ENCODE measurements around the gene FRMD4A. TPM values are rescaled to one million over a fixed set of nuclear protein-coding genes. Genes with fewer than 3 reads are reported as not detected.

FRMD4A gene
- total and polyA plus RNA-seq, 7 donors: 2.9 to 9.1 (median 6.2) TPM

DNA sequence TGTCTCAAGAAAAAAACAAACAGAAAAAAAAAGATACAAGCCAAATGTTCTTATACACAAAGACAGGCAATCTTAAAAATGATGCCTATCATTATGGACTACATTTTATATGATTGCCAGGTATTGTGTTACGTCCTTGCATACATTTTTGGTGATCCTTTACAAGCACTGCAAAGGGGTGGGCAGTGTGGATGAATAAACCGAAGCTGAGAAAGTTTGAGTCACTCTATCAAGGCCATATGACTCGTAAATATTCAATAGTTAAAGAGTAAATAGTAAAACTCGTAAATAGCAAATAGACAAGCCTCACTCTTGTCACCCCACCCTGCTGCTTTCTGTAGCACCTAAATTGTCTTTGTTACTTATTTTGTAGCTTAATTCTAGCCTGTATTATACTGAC is 326.2 kb downstream of the FRMD4A start:
- Histone ChIP-seq H3K36me3 (ENCODE audit: insufficient read depth in 1 of 2, low read depth in 1 of 2) (no peaks in the 10 kb centered on the region), H3K27ac (no peak overlapping the region), H3K9me3 (no peaks in the 10 kb centered on the region), H3K27me3 (ENCODE audit: insufficient read depth in 3 of 3, low read length in 2 of 3) (peaks cover 0 to 2% (median 0%) of the 10 kb centered on the region in 3 donors), H3K4me3 (no peak overlapping the region), H3K4me1 (peaks cover 7% of the 10 kb centered on the region)
- TF ChIP-seq, protein P1, sequence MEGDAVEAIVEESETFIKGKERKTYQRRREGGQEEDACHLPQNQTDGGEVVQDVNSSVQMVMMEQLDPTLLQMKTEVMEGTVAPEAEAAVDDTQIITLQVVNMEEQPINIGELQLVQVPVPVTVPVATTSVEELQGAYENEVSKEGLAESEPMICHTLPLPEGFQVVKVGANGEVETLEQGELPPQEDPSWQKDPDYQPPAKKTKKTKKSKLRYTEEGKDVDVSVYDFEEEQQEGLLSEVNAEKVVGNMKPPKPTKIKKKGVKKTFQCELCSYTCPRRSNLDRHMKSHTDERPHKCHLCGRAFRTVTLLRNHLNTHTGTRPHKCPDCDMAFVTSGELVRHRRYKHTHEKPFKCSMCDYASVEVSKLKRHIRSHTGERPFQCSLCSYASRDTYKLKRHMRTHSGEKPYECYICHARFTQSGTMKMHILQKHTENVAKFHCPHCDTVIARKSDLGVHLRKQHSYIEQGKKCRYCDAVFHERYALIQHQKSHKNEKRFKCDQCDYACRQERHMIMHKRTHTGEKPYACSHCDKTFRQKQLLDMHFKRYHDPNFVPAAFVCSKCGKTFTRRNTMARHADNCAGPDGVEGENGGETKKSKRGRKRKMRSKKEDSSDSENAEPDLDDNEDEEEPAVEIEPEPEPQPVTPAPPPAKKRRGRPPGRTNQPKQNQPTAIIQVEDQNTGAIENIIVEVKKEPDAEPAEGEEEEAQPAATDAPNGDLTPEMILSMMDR (IDR thresholded peaks at IDR 0.05): no peak
- intact Hi-C loops (cut with DNase I): no loop called here
- WGBS, 3 donors: 91 to 92% (median 91%) methylated on average over 4 of the region's 4 CpGs
- DNase-seq (no peak), ATAC-seq (no peak)

DNA sequence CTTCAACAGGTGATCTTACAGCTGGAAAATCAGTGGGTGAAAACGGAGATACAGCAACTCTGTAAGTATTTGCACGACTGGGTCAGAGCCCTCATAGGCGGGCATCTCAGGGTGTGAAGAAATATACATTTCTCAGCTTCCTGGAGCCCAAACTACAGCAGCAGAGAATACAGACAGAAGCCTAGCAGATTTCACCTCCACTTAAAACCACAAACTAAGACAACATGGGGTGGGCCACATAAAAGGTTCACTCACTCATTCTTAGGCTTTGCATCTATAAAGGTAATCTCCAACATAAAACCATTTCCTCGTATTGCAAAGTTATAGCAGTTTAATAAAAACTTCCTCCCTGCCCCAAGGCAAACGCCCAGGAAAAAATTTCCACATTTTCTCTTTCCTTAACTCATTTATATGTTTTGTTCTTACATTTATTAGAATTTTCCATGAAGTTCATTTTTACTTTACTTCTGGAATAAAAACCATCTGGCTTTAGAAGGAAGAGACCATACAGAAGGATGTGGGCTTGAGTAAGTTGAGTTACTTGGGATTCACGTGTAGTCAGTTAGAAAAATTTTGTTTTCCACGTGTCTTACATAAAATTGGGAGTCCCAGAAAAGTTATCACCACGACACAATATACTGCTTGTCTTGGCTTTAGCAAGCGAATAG is 327.1 kb downstream of the FRMD4A start:
- 79 to 89% (median 81%) methylated on average over 9 of the region's 9 CpGs for WGBS, 3 donors
- no peak overlapping the region for H3K27ac ChIP-seq
- intact Hi-C loops (cut with DNase I): no loop called here
- H3K9me3 ChIP-seq: no peaks in the 10 kb centered on the region
- peaks cover 3% of the 10 kb centered on the region for H3K4me1 ChIP-seq
- TF ChIP-seq, protein P1 (IDR thresholded peaks at IDR 0.05): no peak
- ATAC-seq: no peak
- H3K4me3 ChIP-seq: no peak overlapping the region
- DNase-seq: no peak
- no peaks in the 10 kb centered on the region for H3K36me3 ChIP-seq (ENCODE audit: insufficient read depth in 1 of 2, low read depth in 1 of 2)
- peaks cover 0 to 2% (median 0%) of the 10 kb centered on the region in 3 donors for H3K27me3 ChIP-seq (ENCODE audit: insufficient read depth in 3 of 3, low read length in 2 of 3)

DNA sequence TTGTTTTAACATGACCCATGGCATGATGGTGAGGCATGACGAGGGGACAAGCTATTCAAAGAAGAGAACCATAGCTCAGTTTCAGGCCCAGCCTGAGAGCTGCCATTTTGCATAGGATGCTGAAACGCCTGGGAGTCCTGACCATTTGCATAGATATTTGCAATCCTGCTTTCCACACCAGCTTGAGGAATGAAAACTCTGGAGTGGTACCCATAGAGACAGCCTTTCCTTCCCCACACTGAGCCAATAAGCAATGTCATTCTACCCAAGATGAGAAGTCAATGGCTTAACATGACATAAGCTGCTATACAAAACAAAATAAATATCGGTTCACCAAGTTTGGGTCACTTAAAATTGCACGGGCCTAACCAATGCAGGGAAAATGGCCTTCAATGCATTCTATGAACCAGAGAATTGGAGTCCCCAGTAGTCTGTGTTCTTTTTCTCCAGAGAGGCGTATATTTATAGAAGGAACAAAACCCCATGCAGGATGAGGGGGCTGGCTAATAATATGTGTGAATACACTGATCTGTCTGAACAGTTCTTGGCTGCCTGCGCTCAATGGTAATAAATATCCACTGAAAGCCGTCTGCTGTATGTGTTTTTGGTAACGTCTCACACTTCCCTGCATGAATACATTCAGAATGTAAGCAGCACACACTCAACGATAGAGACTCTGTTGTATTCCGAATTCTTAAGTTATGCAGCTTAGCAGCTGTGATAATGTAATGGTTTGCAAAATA is 329.3 kb downstream of the FRMD4A start:
- no peaks in the 10 kb centered on the region for H3K36me3 ChIP-seq (ENCODE audit: insufficient read depth in 1 of 2, low read depth in 1 of 2)
- no peak overlapping the region for H3K27ac ChIP-seq
- no peaks in the 10 kb centered on the region for H3K4me1 ChIP-seq
- whole genome bisulfite sequencing, 3 donors: 71 to 76% (median 74%) methylated on average over 10 of the region's 10 CpGs
- no peaks in the 10 kb centered on the region for H3K9me3 ChIP-seq
- no peak for DNase-seq
- no peak for ATAC-seq
- H3K4me3 ChIP-seq: no peak overlapping the region
- H3K27me3 ChIP-seq (ENCODE audit: insufficient read depth in 3 of 3, low read length in 2 of 3): peaks cover 0 to 2% (median 0%) of the 10 kb centered on the region in 3 donors
- TF ChIP-seq, protein P1 (IDR thresholded peaks at IDR 0.05): no peak
- intact Hi-C loops (cut with DNase I): no loop called here

DNA sequence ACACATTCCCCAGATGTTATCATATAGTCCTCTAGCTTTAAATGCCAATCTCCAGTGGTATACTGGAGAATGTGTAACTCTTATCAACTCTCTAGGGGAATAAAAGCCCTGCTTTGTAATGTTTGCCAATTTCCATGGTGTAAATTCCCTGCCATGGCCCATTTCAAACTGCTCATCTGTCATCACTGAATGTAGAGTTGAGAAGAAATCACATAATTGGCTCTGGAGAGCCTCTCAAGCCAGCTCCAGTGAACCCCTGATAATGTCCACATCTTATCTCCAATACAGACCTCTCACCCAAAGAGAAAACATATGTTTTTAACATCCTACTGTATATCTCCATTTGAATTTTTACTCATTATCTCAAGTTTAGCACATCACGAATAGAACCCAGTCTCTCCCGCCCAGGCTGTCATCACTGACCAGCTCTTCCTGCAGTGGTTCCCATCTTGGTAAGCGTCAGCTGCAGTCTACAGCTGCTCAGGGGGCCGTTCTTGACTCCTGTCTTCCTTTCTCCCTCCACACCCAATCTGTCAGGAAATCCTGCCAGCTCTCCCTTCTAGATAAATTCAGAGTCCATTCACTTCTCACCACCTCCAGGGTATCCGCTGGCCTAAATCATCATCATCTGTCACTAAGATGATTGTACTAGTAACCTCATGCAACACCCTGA is 332.4 kb downstream of the FRMD4A start:
- TF ChIP-seq, protein P1 (IDR thresholded peaks at IDR 0.05): no peak
- Histone ChIP-seq H3K27ac (no peak overlapping the region), H3K4me3 (no peak overlapping the region), H3K27me3 (ENCODE audit: insufficient read depth in 3 of 3, low read length in 2 of 3) (peaks cover 0 to 2% (median 0%) of the 10 kb centered on the region in 3 donors), H3K36me3 (ENCODE audit: insufficient read depth in 1 of 2, low read depth in 1 of 2) (no peaks in the 10 kb centered on the region), H3K4me1 (no peaks in the 10 kb centered on the region), H3K9me3 (no peaks in the 10 kb centered on the region)
- WGBS, 3 donors: 67 to 86% (median 73%) methylated on average over 5 of the region's 5 CpGs
- ATAC-seq: no peak
- intact Hi-C loops (cut with DNase I): no loop called here
- no peak for DNase-seq

Data from psoas muscle (tissue), 8 donors.